GM18519 (cell line): Measurements from ENCODE around the gene NPIPB2.
"Not testable (repeated sequence)": the region's sequence is repeated elsewhere in the genome, so short reads cannot be mapped to it uniquely, and the experiment has no call there.

ENCODE experiments used
- ATAC-seq: cut with Tn5 transposase; IDR thresholded peaks from one replicate; pipeline ENCODE4 v1.9.1; 2021; ENCODE audit warnings: mild to moderate bottlenecking, moderate library complexity; ENCODE audit not compliant: unreplicated experiment, low FRiP score

NPIPB2 gene

DNA sequence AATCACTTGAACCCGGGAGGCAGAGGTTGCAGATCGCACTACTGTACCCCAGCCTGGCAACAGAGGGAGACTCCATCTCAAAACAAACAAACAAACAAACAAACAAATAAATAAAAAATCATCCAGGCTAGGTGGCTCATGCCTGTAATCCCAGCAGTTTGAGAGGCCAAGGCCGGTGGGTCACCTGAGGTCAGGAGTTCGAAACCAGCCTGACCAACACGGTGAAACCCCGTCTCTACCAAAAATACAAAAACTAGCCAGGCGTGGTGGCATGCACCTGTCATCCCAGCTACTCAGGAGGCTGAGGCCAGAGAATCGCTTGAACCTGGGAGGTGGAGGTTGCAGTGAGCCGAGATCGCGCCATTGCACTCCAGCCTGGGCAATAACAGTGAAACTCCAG is 21.1 kb upstream of the NPIPB2 start:
- not testable (repeated sequence) for ATAC-seq

DNA sequence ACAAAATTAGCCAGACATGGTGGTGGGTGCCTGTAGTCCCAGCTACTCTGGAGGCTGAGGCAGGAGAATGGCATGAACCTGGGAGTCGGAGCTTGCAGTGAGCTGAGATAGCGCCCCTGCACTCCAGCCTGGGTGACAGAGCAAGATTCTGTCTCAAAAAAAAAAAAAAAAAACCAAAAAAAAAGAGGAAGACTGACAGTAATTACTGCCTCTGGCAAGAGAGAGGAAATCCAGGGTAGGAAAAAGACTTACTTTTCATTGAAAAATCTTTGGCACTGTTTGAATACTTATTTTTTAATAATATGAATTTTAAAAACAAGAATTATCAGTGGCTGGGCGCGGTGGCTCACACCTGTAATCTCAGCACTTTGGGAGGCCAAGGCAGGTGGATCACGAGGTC is 20.6 kb upstream of the NPIPB2 start:
- ATAC-seq = not testable (repeated sequence)

GRCh38 chr16:11957591-11958395 is 15.9 kb upstream of the NPIPB2 start:
- ATAC-seq = no peak

DNA sequence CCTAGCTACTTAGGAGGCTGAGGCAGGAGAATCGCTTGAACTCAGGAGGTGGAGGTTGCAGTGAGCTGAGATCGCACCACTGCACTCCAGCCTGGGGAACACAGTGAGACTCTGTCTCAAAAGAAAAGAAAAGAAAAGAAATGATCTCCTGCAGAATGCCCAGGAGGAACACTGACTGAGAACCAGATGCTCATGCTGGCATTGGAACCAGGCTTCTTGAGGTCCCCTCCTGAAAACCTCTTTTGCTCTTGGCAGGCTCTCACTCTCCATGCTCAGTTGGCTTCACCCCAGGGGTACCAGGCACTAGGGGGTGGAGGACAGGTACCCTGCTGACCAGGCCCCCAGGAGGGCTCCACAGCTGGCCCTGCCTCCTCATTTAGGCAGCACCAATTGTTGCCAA is 14.7 kb upstream of the NPIPB2 start:
- no peak for ATAC-seq

DNA sequence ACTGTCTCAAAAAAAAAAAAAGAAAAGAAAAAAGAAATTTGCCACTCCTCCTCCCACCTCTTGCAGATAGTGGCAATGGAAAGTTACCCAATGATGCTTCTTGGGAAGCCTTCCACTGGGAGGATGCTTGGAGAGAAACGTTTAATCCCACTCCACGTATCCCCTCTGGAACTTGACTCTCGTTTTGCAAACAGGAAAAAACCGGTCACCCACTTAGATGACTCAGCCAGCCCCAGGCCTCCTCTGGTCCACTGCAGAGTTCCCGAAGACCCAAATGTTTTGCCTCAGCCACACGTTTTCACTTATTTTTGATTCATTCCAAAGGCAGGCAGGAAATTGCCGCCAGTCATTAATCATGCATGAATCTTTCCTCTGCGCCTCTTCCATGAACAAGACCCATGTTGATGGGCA is 13.9 kb upstream of the NPIPB2 start:
- ATAC-seq = no peak

- ATAC-seq = not testable (repeated sequence)
Observed at GRCh38 chr16:11953576-11953975, 11.7 kb upstream of the NPIPB2 start.

- ATAC-seq = no peak
Observed at GRCh38 chr16:11950388-11950787, 8.5 kb upstream of the NPIPB2 start.

DNA sequence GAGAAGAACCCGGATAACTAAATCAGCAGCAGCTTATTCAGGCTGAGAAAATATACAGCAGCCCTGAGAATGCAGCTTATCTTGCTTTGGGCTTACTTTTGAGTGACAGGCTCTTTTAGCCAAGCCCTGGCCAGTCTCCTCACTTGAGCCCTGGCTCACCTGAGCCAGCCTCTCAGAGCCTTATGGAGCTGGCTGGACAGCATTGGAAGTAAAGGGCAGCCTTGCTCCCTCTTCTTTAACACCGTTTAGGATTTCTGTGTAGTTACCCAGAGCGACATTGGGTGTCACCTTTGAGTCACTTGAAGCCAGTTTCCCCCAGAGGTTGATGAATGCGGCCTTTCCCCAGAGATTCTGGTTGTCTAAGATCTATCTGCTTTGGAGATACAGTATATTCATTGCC is 7.7 kb upstream of the NPIPB2 start:
- no peak for ATAC-seq

- ATAC-seq = no peak
Observed at GRCh38 chr16:11948819-11949218, 7.0 kb upstream of the NPIPB2 start.

GRCh38 chr16:11946433-11946832 is 4.6 kb upstream of the NPIPB2 start:
- ATAC-seq = no peak

GRCh38 chr16:11927350-11927749 is 14.5 kb downstream of the NPIPB2 start:
- not testable (repeated sequence) for ATAC-seq

DNA sequence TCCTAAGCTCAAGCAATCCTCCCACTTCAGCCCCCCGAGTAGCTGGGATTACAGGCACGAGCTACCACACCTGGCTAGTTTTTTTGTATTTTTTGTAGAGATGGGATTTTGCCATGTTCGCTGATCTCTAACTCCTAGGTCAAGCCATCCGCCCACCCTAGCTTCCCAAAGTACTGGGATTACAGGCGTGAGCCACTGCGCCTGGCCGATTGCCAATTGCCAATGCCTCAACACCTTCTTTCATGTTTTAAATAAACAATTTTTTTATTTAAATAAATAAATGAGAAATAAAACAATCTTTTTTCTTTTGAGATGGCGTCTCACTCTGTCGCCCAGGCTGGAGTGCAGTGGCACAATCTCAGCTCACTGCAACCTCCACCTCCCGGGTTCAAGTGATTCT is 17.8 kb downstream of the NPIPB2 start:
- ATAC-seq = not testable (repeated sequence)

DNA sequence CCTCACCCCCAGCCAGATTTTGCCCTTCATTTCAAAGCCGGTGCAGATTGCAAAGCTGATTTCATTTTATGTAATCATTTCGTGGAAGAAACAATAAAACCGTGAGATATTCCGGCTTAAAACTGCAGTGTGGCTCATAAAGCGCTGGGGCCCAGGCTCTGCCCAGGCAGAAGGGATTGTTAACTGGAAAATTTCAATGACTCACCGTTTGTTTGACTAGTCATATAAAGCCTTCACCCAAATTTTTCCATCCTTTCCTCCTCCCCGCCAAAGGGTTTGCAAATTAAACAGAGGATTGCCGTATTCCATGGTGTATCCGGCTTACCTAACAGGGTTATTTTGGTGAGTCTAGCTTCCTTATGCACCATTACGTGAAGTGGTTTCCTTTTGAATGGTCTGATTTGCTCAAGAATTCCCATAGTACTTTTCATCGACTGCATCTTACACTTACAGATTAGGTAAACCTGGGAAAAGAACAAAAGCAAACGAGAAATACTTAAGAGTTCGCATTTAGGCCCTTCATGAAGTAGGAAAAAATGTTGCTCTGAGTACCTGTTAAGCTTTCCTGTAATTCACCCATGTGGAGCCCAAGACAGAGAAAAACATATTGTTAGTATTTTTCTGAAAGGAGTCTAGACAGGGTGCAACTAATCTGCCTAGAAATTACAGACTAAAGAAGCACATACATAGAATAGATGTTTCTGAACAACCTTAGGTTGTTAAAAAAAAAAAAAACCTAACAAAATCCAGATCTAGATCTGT is 25.1 kb downstream of the NPIPB2 start:
- no peak for ATAC-seq

GRCh38 chr16:11915644-11916523 is 26.0 kb downstream of the NPIPB2 start, which contains the start of gene GSPT1:
TSS of gene GSPT1 (minus strand) at chr16:11915956. CDS start at chr16:11915720, 236 bp downstream.
- ATAC-seq = peak; percentile 71

- peak; percentile 25 for ATAC-seq
Observed at GRCh38 chr16:11915114-11915643, 26.7 kb downstream of the NPIPB2 start.

GRCh38 chr16:11914210-11915113 is 27.4 kb downstream of the NPIPB2 start:
- ATAC-seq = no peak

GRCh38 chr16:11913425-11914079 is 28.3 kb downstream of the NPIPB2 start:
- no peak for ATAC-seq

- ATAC-seq = no peak
Observed at GRCh38 chr16:11909653-11910545, 31.9 kb downstream of the NPIPB2 start.
